Measurements from ENCODE around the gene LRRTM2. TPM values are rescaled to one million over a fixed set of nuclear protein-coding genes. Genes with fewer than 3 reads are reported as not detected.

Gene LRRTM2
- total and polyA plus RNA-seq, 2 of the 4 experiments (the other 2 are of a cell fraction): 0.53 to 2.0 TPM

GRCh38 chr5:138890644-138891043 lies 15.5 kb upstream of the LRRTM2 start:
- H2AK5ac ChIP-seq (ENCODE audit: low read depth, low read length): no peak overlapping the region
- peak; percentile 20 for DNase-seq
- no TSS peak for BruUV-seq (replicated peaks)
- H4K91ac ChIP-seq (ENCODE audit: insufficient read depth, low read depth, low read length): no peak overlapping the region
- H3K23ac ChIP-seq (ENCODE audit: low read depth, low read length): no peak overlapping the region
- no peak overlapping the region for H4K8ac ChIP-seq (ENCODE audit: low read depth in 2 of 2, low read length in 2 of 2)
- H3K27ac ChIP-seq (ENCODE audit: insufficient read depth, low read length): no peak overlapping the region; the same call in 1 of the 2 replicates
- H3K56ac ChIP-seq (ENCODE audit: extremely low read depth, insufficient read depth, low read length): no peak overlapping the region
- H3K27me3 ChIP-seq (ENCODE audit: control insufficient read depth, insufficient read depth, low read length): no peaks in the 10 kb centered on the region
- CTCF ChIA-PET: interaction anchor here (1.1 kb wide), 1 partner anchor 65 kb away, joined by 3 read pairs; no protein-coding TSS in a partner anchor
- H3K9me3 ChIP-seq (ENCODE audit: control insufficient read depth, insufficient read depth, low read length): peaks cover 4% of the 10 kb centered on the region
- no peak overlapping the region for H2AFZ ChIP-seq (replicated peaks; ENCODE audit: low read length, poor library complexity)
- H2BK15ac ChIP-seq (ENCODE audit: low read depth, low read length): no peak overlapping the region
- peaks cover 2% of the 10 kb centered on the region; the same call in 1 of the 2 replicates for H3K4me1 ChIP-seq (ENCODE audit: control insufficient read depth, insufficient read depth, low read length)
- H3K18ac ChIP-seq (ENCODE audit: low read depth, low read length): peak overlapping the region; percentile 34; the same call in 1 of the 2 replicates
- TF ChIP-seq SMC3 (IDR thresholded peaks at IDR 0.05; ENCODE audit: low read depth, low read length) (no peak), CEBPB (IDR thresholded peaks at IDR 0.05; ENCODE audit: low read depth, low read length) (no peak), ELK1 (IDR thresholded peaks at IDR 0.05; ENCODE audit: borderline replicate concordance, low read depth, low read length) (no peak), MAFK (IDR thresholded peaks at IDR 0.05; ENCODE audit: low read depth, low read length) (no peak), BHLHE40 (IDR thresholded peaks at IDR 0.05; ENCODE audit: low read depth, low read length) (no peak), FOS (IDR thresholded peaks at IDR 0.05; ENCODE audit: low read depth, low read length) (no peak), MAZ (IDR thresholded peaks at IDR 0.05; ENCODE audit: borderline replicate concordance, low read depth, low read length) (no peak), RFX5 (IDR thresholded peaks at IDR 0.05; ENCODE audit: low read depth, low read length) (no peak), CTCF (conservative IDR thresholded peaks at IDR 0.05; ENCODE audit: low read depth, low read length) (no peak), NFE2L2 (IDR thresholded peaks at IDR 0.05; ENCODE audit: low read depth, low read length) (no peak), POLR2A (IDR thresholded peaks at IDR 0.05; ENCODE audit: low read depth, low read length) (no peak), USF2 (IDR thresholded peaks at IDR 0.05; ENCODE audit: low read depth, low read length) (no peak), RCOR1 (IDR thresholded peaks at IDR 0.05; ENCODE audit: insufficient replicate concordance, low read length) (no peak), CHD1 (IDR thresholded peaks at IDR 0.05; ENCODE audit: low read depth, low read length) (no peak), MXI1 (IDR thresholded peaks at IDR 0.05; ENCODE audit: borderline replicate concordance, low read depth, low read length) (no peak), RAD21 (IDR thresholded peaks at IDR 0.05; ENCODE audit: low read length) (no peak)
- H2BK120ac ChIP-seq (ENCODE audit: low read depth, low read length): no peak overlapping the region
- peaks cover 35% of the 10 kb centered on the region for H3K36me3 ChIP-seq (ENCODE audit: control insufficient read depth, insufficient read depth, low read length)
- dilution Hi-C loops (cut with HindIII; ENCODE audit: low sequenced_read_pairs, unreplicated experiment): no loop called here
- intact Hi-C loops (cut with micrococcal nuclease): no loop called here
- peaks cover 6% of the 10 kb centered on the region; the same call in 1 of the 2 replicates for H3K9me1 ChIP-seq (ENCODE audit: insufficient read depth, low read length)
- H3K4me3 ChIP-seq (ENCODE audit: insufficient read depth, low read depth, low read length): no peak overlapping the region
- ATAC-seq (ENCODE audit: low read depth): peak; percentile 81
- H3K4ac ChIP-seq (ENCODE audit: low read depth, low read length): no peak overlapping the region
- peaks cover 9% of the 10 kb centered on the region for H4K20me1 ChIP-seq (ENCODE audit: insufficient read depth, low read length)
- POLR2A ChIA-PET (ENCODE audit: unreplicated experiment): no interaction called here
- H3K79me1 ChIP-seq (ENCODE audit: low read depth in 1 of 2, low read length in 2 of 2): peaks cover 26 to 47% of the 10 kb centered on the region in 2 experiments
- in situ Hi-C loops (cut with MboI; ENCODE audit: low sequenced_read_pairs): no loop called here
- no peak overlapping the region for H2BK5ac ChIP-seq (ENCODE audit: low read depth, low read length, poor library complexity, severe bottlenecking)
- H2BK20ac ChIP-seq (ENCODE audit: low read depth, low read length): no peak overlapping the region
- no peak overlapping the region for H3K4me2 ChIP-seq (ENCODE audit: low read depth, low read length)
- no peak overlapping the region for H3K14ac ChIP-seq (replicated peaks; ENCODE audit: low read depth, low read length)
- no peak overlapping the region for H2AK9ac ChIP-seq (replicated peaks; ENCODE audit: low read depth, low read length, poor library complexity)
- no peak overlapping the region for H3K9ac ChIP-seq (ENCODE audit: low read depth, low read length)
- H4K5ac ChIP-seq (ENCODE audit: low read depth, low read length): no peak overlapping the region
